Activated CD8-positive, alpha-beta T cell treated with anti-CD3 and anti-CD28 coated beads, Interleukin-2, amount 10 ng/mL, durations not matched to agents 7 days and 5 days (primary cell): ENCODE results near the gene SNRPA. TPM values are rescaled to one million over a fixed set of nuclear protein-coding genes. Genes with fewer than 3 reads are reported as not detected.
A peak's percentile ranks its signal among the peaks of the same experiment; 100 is the strongest.
"Not testable (repeated sequence)": the region's sequence is repeated elsewhere in the genome, so short reads cannot be mapped to it uniquely, and the experiment has no call there.

Source experiments
- ATAC-seq: fragments of 150-1000 bp; cut with Tn5 transposase; one replicate; pipeline ENCODE4 v1.10.0; 2021; ENCODE audit warnings: moderate library complexity
- CTCF ChIA-PET: fragments of 350-600 bp; sonication (Branson Sonifier 250); formaldehyde crosslinking; loops from one replicate; lab custom pipeline; 2021; ENCODE audit warnings: antibody characterized with exemption; lab: Charles Lee
- POLR2A ChIA-PET: fragments of 350-600 bp; sonication (Branson Sonifier 250); formaldehyde crosslinking; loops from one replicate; lab custom pipeline; 2021; ENCODE audit warnings: antibody characterized with exemption; lab: Charles Lee
- DNase-seq: peaks from one replicate; pipeline ENCODE4 v3.0.0-alpha.2; 2020
- H3K27ac Mint-ChIP-seq: one replicate; pipeline ENCODE4 v1.8.0; 2021; ENCODE audit warnings: mild to moderate bottlenecking, mixed read lengths
- H3K27me3 Mint-ChIP-seq: one replicate; pipeline ENCODE4 v1.8.0; 2021; ENCODE audit warnings: low read depth, mixed read lengths
- H3K36me3 Mint-ChIP-seq: one replicate; pipeline ENCODE4 v1.8.0; 2021; ENCODE audit warnings: low read depth, mixed read lengths
- H3K4me1 Mint-ChIP-seq: one replicate; pipeline ENCODE4 v1.8.0; 2021; ENCODE audit warnings: low read depth, mixed read lengths
- H3K4me3 Mint-ChIP-seq: one replicate; pipeline ENCODE4 v1.8.0; 2021; ENCODE audit warnings: mild to moderate bottlenecking, mixed read lengths
- H3K9me3 Mint-ChIP-seq: one replicate; pipeline ENCODE4 v1.8.0; 2022; ENCODE audit warnings: mixed read lengths; ENCODE audit not compliant: insufficient read depth
- total RNA-seq, 2 experiments: library from RNA; stranded (reverse); gene quantifications; one replicate each; pipeline ENCODE4 v1.2.3, GENCODE V29; 2021

Gene SNRPA
- total RNA-seq, 2 experiments from 2014 or later = 175 to 183 TPM

DNA sequence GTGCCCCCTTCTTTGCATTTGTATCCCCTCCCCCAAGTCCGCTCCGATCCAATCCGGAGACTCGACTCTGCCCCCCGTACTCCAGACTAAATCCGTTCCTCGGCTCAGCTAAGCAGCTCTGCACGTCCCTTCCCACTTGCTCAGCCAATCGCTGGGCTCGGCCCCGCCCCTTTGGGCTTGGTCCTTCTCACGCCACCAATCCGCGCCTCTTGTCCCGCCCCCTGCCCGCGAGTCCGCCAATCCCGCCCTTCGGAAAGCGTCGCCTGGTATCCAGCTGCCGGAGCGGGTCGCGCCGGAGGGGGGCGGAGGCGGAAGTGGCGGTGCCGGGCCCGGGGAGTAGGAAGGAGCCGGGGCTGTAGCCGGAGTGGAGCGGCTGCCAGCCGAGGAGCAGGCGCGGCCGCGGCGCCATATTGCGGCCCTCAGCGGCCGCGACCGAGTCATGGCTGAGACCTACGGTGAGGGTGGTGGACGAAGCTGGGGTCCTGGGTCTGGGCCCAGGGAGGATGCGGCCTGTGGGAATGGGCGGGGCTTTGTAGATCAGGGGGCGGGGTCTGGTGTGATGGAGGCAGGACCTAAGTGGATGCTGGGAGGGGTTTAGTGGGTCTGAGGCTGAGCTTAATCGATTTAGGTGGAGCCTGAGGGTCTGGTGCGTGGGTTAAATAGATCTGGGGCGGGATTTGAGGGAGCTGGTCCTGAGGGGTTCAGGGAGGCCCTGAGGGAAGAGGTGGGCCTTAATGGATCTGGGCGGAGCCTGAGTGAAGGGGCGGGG lies 27.1 kb downstream of the SNRPA start, which contains the start of gene RAB4B:
RAB4B (plus strand) TSS at position 311 of the 769 bp plus-strand sequence; CDS start at position 440, 129 bp downstream.
- POLR2A ChIA-PET = interaction anchor here (0.6 to 5.1 kb wide), 23 partner anchors 8 to 529 kb away, joined by 3 to 94 read pairs (median 4); partner anchors contain the start of genes ACTMAP, COQ8B, EGLN2 and ITPKC

DNA sequence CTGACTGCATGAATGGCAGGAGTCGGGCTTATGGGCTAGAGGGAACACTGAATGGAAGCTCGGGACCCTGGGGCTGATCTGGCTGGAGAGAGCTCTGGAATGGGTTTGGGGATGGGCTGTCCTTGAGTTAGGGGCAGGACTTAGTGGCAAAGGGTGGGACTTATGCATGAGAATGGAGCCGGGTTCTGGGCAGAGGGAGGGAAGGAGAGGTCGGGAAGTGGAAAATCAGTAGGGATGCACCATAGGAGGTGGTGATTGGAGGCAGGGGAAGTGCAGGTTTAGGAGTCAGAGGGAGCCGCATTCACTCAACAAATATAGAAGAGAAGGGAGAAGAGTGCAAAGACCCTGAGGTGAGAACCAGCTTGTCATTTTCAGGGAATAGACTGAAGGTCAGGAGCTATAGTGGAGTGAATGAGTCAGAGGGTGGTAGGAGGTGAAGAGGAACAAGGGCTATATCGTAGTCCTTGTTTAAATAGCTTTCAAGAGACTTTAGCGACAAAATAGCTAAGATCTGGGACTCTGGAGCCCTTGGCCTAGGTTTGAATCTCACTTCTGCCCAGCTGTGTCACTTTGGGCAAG lies 27.8 kb downstream of the SNRPA start:
- H3K4me3 Mint-ChIP-seq = peak overlapping the region; percentile 91
- ChIA-PET POLR2A (interaction anchor here (0.6 to 5.1 kb wide), 15 partner anchors 9 to 173 kb away, joined by 3 to 94 read pairs (median 4); partner anchors contain the start of genes ACTMAP, COQ8B, EGLN2 and ITPKC), CTCF (interaction anchor here (1.0 to 4.9 kb wide), 15 partner anchors 17 to 366 kb away, joined by 3 to 63 read pairs (median 8); partner anchors contain the start of genes ACTMAP, BLVRB and EGLN2)
- ATAC-seq (no peak), DNase-seq (no peak)
- no peaks in the 10 kb centered on the region for H3K9me3 Mint-ChIP-seq
- peaks cover 24% of the 10 kb centered on the region for H3K36me3 Mint-ChIP-seq
- peaks cover 41% of the 10 kb centered on the region for H3K4me1 Mint-ChIP-seq
- H3K27me3 Mint-ChIP-seq = no peaks in the 10 kb centered on the region
- peak overlapping the region; percentile 99 for H3K27ac Mint-ChIP-seq

More for the DNA sequence above, 27.1 kb downstream of the SNRPA start, which contains the start of gene RAB4B:
- peaks cover 41% of the 10 kb centered on the region for H3K4me1 Mint-ChIP-seq
- H3K27me3 Mint-ChIP-seq = no peaks in the 10 kb centered on the region
- ATAC-seq (peak; percentile 87), DNase-seq (peak; percentile 100)
- H3K36me3 Mint-ChIP-seq = peaks cover 21% of the 10 kb centered on the region
- CTCF ChIA-PET = interaction anchor here (1.0 to 4.9 kb wide), 20 partner anchors 11 to 366 kb away, joined by 3 to 63 read pairs (median 6); partner anchors contain the start of genes ACTMAP, BLVRB and EGLN2
- peak within 1 kb of the TSS; percentile 99 for H3K27ac Mint-ChIP-seq
- H3K4me3 Mint-ChIP-seq = peak within 1 kb of the TSS; percentile 91
- H3K9me3 Mint-ChIP-seq = no peaks in the 10 kb centered on the region

DNA sequence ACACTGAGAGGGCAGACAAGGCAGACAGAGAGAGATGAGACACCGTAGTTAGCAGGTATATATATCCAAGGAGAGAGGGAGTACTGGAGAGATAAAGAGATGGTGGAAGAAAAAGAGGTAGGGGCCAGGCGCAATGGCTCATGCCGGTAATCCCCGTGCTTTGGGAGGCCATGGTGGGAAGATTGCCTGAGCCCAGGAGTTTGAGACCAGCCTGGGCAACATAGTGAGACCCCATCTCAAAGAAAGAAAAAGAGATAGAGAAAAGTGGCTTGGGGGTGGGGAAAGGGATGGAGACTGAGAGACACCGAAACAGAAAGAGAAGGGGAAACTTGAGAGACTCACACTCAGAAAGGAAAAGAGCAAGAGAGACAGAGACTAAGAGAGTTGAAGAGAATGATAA lies 29.6 kb downstream of the SNRPA start:
- ChIA-PET CTCF (interaction anchor here (4.9 kb wide), 1 partner anchor 26 kb away, joined by 63 read pairs; no protein-coding TSS in a partner anchor), POLR2A (interaction anchor here (5.1 kb wide), 1 partner anchor 28 kb away, joined by 94 read pairs; the partner anchor contains the start of genes ACTMAP and SNRPA)
- peak overlapping the region; percentile 37 for H3K27ac Mint-ChIP-seq

DNA sequence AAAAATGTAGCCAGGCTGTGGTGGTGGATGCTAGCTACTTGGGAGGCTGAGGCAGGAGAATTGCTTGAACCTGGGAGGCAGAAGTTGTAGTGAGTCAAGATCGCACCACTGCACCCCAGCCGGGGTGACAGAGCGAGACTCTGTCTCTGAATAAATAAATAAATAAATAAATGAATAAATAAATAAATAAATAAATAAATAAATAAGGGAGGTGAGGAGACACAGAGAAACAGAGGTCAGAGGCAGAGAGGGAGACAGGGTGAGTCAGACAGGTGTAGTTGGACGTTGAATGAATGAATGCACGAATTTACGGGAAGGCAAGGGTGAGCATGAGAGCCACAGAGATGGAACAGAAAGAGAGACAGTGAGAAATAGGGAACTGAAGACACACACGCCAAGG lies 30.1 kb downstream of the SNRPA start:
- Mint-ChIP-seq H3K9me3 (no peaks in the 10 kb centered on the region), H3K27ac (no peak overlapping the region)
- DNase-seq = no peak

More for the DNA sequence above, 29.6 kb downstream of the SNRPA start:
- Mint-ChIP-seq H3K9me3 (no peaks in the 10 kb centered on the region), H3K36me3 (peaks cover 21% of the 10 kb centered on the region), H3K27me3 (no peaks in the 10 kb centered on the region), H3K4me1 (peaks cover 35% of the 10 kb centered on the region), H3K4me3 (no peak overlapping the region)
- ATAC-seq (no peak), DNase-seq (no peak)

DNA sequence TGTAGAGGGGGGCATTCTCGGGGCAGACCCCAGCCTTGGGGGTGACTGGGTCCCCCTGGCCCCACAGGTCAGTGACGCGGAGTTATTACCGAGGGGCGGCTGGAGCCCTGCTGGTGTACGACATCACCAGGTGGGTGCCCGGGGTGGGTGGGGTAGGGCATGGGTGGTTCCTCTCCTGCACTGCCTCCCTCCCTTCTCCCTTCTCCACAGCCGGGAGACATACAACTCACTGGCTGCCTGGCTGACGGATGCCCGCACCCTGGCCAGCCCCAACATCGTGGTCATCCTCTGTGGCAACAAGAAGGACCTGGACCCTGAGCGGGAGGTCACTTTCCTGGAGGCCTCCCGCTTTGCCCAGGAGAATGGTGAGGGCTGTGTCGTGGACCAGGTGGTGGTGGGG lies 32.7 kb downstream of the SNRPA start:
- no peak for DNase-seq
- CTCF ChIA-PET = interaction anchor here (1.1 kb wide), 1 partner anchor 120 kb away, joined by 3 read pairs; no protein-coding TSS in a partner anchor
- Mint-ChIP-seq H3K9me3 (no peaks in the 10 kb centered on the region), H3K36me3 (peaks cover 27% of the 10 kb centered on the region), H3K4me3 (no peak overlapping the region), H3K27me3 (no peaks in the 10 kb centered on the region), H3K27ac (no peak overlapping the region), H3K4me1 (peaks cover 19% of the 10 kb centered on the region)
- POLR2A ChIA-PET = no interaction called here
- ATAC-seq = no peak

More for the DNA sequence above, 30.1 kb downstream of the SNRPA start:
- Mint-ChIP-seq H3K27me3 (no peaks in the 10 kb centered on the region), H3K4me1 (peaks cover 33% of the 10 kb centered on the region), H3K36me3 (peaks cover 21% of the 10 kb centered on the region), H3K4me3 (no peak overlapping the region)
- ATAC-seq = no peak
- ChIA-PET POLR2A (no interaction called here), CTCF (no interaction called here)

DNA sequence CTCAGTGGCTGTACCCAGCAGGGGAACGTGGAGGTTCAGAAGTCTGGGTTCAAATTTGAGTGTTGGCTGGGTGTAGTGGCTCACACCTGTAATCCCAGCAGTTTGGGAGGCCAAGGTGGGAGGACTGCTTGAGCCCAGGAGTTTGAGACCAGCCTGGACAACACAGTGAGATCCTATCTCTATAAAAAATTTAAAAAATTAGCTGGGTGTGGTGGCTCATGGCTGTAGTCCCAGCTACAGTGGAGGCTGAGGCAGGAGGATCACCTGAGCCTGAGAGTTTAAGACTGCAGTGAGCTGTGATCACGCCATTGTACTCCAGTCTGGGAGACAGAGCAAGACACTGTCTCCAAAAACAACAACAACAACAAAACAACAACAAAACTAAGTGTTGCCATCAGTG lies 33.1 kb downstream of the SNRPA start:
- CTCF ChIA-PET = interaction anchor here (1.1 kb wide), 1 partner anchor 121 kb away, joined by 3 read pairs; no protein-coding TSS in a partner anchor
- H3K27ac Mint-ChIP-seq, H3K4me3 Mint-ChIP-seq, DNase-seq, H3K9me3 Mint-ChIP-seq, POLR2A ChIA-PET, ATAC-seq, H3K27me3 Mint-ChIP-seq: not testable (repeated sequence)
- peaks cover 26% of the 10 kb centered on the region for H3K36me3 Mint-ChIP-seq
- H3K4me1 Mint-ChIP-seq = peaks cover 14% of the 10 kb centered on the region

DNA sequence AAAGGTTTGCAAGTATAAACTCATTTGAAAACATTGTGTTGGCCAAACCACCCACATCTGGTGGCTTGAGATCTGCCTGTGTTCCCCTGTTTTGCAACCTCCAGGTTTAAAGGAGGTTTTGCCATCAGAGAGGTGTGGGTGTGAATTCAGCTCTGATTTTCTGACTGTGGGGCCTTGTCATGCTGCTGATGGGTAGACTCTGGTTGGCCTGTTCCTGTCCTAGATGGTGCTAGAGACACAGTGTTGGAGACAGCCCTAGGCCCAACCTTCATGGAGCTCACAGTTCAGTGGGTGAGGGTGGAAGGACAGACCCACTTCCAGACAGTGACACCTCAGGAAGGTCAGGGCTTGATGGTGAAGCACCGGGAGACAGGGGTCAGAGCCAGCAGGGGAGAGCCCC lies 34.5 kb downstream of the SNRPA start:
- DNase-seq = no peak

DNA sequence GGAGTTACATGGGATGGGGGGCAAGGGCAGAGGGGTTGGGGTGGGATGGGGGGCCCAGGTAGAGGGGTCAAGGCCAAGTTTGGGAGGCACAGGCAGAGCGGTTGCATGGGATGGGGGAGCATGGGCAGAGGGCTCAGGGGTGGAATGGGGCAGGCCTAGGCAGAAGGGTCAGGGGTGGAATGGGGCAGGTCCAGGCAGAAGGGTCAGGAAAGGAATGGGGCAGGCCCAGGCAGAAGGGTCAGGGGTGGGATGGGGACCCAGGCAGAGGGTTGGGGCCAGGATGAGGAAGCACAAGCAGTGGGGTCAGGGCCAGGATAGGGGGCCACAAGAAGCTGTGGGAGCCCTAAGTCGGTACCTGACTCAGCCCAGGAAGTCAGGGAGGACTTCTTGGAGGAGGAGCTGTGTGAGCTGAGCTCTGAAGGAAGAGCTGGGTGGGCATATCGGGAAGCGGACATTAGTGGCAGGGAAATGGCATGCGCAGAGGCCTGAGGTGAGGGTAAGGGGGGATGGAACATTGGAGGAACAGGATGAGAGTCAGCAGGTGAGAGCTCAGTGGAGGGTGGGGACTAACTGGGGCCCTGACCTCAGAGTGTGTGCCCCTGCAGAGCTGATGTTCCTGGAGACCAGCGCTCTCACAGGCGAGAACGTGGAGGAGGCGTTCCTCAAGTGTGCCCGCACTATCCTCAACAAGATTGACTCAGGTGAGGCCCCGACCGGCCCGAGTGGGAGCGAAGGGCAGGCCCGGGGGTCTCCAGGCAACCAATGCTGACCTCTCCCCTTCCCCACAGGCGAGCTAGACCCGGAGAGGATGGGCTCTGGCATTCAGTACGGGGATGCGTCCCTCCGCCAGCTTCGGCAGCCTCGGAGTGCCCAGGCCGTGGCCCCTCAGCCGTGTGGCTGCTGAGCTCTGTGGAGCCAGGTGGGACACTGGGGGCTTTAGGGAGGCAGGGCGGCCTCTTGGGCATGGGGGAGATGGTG lies 35.3 kb downstream of the SNRPA start:
- H3K27ac Mint-ChIP-seq = peak overlapping the region; percentile 20
- ATAC-seq = no peak
- POLR2A ChIA-PET = interaction anchor here (1.1 to 3.3 kb wide), 2 partner anchors 8 to 12 kb away, joined by 3 to 14 read pairs; partner anchors contain the start of gene RAB4B

More for the DNA sequence above, 34.5 kb downstream of the SNRPA start:
- no peak for ATAC-seq
- H3K27me3 Mint-ChIP-seq = no peaks in the 10 kb centered on the region
- H3K36me3 Mint-ChIP-seq = peaks cover 26% of the 10 kb centered on the region
- ChIA-PET POLR2A (no interaction called here), CTCF (interaction anchor here (0.6 kb wide), 1 partner anchor 14 kb away, joined by 4 read pairs; no protein-coding TSS in a partner anchor)
- H3K4me3 Mint-ChIP-seq = no peak overlapping the region
- no peaks in the 10 kb centered on the region for H3K9me3 Mint-ChIP-seq
- peak overlapping the region; percentile 52 for H3K27ac Mint-ChIP-seq
- H3K4me1 Mint-ChIP-seq = peaks cover 2% of the 10 kb centered on the region

DNA sequence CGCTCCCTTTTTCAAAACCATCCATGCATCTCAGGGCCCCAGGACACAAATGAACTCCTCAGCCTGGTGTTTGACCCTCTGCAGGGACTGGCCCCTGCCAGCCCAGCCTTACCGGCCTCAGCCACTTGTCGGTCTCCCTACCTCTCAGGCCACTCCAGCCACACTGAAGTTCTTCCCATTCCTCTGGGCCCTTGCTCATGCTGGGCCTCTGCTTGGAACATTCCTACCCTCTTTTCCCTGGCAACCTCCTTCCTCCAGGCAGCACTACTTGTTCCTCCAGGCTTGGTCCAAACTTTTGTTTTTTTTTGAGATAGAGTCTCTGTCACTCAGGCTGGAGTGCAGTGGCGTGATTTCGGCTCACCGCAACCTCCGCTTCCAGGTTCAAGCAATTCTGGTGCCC lies 40.3 kb downstream of the SNRPA start:
- Mint-ChIP-seq H3K36me3 (peaks cover 28% of the 10 kb centered on the region), H3K27ac (no peak overlapping the region), H3K4me1 (peaks cover 14% of the 10 kb centered on the region), H3K4me3 (no peak overlapping the region), H3K9me3 (no peaks in the 10 kb centered on the region), H3K27me3 (no peaks in the 10 kb centered on the region)
- DNase-seq (no peak), ATAC-seq (no peak)
- ChIA-PET POLR2A (no interaction called here), CTCF (interaction anchor here (1.1 kb wide), 1 partner anchor 15 kb away, joined by 4 read pairs; no protein-coding TSS in a partner anchor)

More for the DNA sequence above, 35.3 kb downstream of the SNRPA start:
- Mint-ChIP-seq H3K27me3 (no peaks in the 10 kb centered on the region), H3K4me3 (no peak overlapping the region), H3K4me1 (peaks cover under 1% of the 10 kb centered on the region), H3K9me3 (no peaks in the 10 kb centered on the region), H3K36me3 (peaks cover 26% of the 10 kb centered on the region)
- CTCF ChIA-PET = interaction anchor here (0.6 to 1.0 kb wide), 3 partner anchors 10 to 15 kb away, joined by 3 to 4 read pairs (median 3); partner anchors contain the start of gene EGLN2
- DNase-seq = no peak

DNA sequence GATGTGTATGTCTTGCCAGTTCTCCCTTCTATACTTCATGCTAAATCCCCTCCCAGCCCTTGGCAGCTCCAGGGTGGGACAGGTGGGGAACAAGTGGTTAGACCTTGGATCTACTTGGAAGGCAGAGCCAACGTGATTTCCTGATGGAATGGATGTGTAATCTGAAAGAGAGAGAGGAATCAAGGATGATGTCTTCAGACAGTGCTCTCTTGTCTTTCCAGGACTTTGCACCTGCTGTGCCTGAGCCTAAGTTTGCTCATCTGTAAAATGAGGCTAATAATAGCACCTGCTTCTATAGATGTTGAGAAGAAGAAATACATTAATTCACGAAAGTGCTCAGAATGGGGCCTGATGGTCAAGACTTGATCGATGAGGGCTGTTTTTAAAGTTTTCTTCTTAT lies 41.0 kb downstream of the SNRPA start:
- ChIA-PET POLR2A (interaction anchor here (0.7 to 1.4 kb wide), 2 partner anchors 14 to 17 kb away, joined by 3 to 4 read pairs; no protein-coding TSS in a partner anchor), CTCF (interaction anchor here (1.0 to 1.1 kb wide), 2 partner anchors 14 to 47 kb away, joined by 3 to 4 read pairs; no protein-coding TSS in a partner anchor)
- H3K27me3 Mint-ChIP-seq = no peaks in the 10 kb centered on the region
- peaks cover 16% of the 10 kb centered on the region for H3K4me1 Mint-ChIP-seq
- H3K36me3 Mint-ChIP-seq = peaks cover 23% of the 10 kb centered on the region
- H3K4me3 Mint-ChIP-seq = no peak overlapping the region
- no peaks in the 10 kb centered on the region for H3K9me3 Mint-ChIP-seq
- no peak for ATAC-seq
- H3K27ac Mint-ChIP-seq = no peak overlapping the region
- DNase-seq = no peak
